HCT116 (cell line): ENCODE data around the gene STARD5. TPM values are rescaled to one million over a fixed set of nuclear protein-coding genes. Genes with fewer than 3 reads are reported as not detected.

Source experiments
- ATAC-seq: fragments of 200-7000 bp; cut with Tn5 transposase; 2 replicates; pipeline ENCODE4 v1.9.1; 2020; ENCODE audit warnings: mild to moderate bottlenecking, moderate library complexity
- BruUV-seq: library from RNA; stranded (reverse); fragments of 400-500 nt; replicated peaks from 2 replicates; lab custom pipeline; 2021; lab: Mats Ljungman, UMichigan
- CTCF ChIA-PET: fragments of 300-600 bp; sonication (Branson Sonifier 250); formaldehyde crosslinking; loops from one replicate; lab custom pipeline; 2021; ENCODE audit warnings: antibody characterized with exemption; lab: Charles Lee
- POLR2A ChIA-PET: fragments of 300-600, 350-600 bp; sonication (Branson Sonifier 250); formaldehyde crosslinking; loops from one replicate; lab custom pipeline; 2021; ENCODE audit warnings: antibody characterized with exemption; lab: Charles Lee
- RAD21 ChIA-PET, 2 experiments: fragments of 300-600 bp; sonication (Branson Sonifier 250); formaldehyde crosslinking; loops; one replicate each; lab custom pipeline; 2023; ENCODE audit warnings: low total read pairs in 2 of 2; ENCODE audit not compliant: uncharacterized antibody in 2 of 2, unreplicated experiment in 2 of 2, low non-redundant PET in 1 of 2; lab: Charles Lee
- DNase-seq: peaks from one replicate; pipeline ENCODE4 v3.0.0-alpha.2; 2010; ENCODE audit warnings: low read depth, low spot score
- H2AFZ ChIP-seq: fragments of 200-600 bp; shearing (Covaris generic), sonication (generic); 2 replicates; pipeline ENCODE4 v1.6.1; 2017; ENCODE audit warnings: low read depth, mixed run types, mixed read lengths, antibody characterized with exemption, low read length; ENCODE audit not compliant: poor library complexity, severe bottlenecking
- H3K27ac ChIP-seq: 2 replicates; pipeline ENCODE4 v1.5.1; 2012; ENCODE audit warnings: low read depth, low read length
- H3K27me3 ChIP-seq: fragments of 200-600 bp; sonication (generic); 2 replicates; pipeline ENCODE4 v1.6.1; 2016; ENCODE audit warnings: mixed run types, low read length, mixed read lengths; ENCODE audit not compliant: insufficient read depth
- H3K36me3 ChIP-seq, 2 experiments: fragments of 200-500 bp in 1 of 2; fragments of 200-600 bp in 1 of 2; sonication (Bioruptor generic) in 1 of 2; sonication (generic) in 1 of 2; 2 replicates each; pipeline versions ENCODE4 v1.5.1 to v1.6.1; 2014 to 2016; ENCODE audit warnings: low read length in 2 of 2, inconsistent platforms in 1 of 2, mixed read lengths in 1 of 2, mixed run types in 1 of 2; ENCODE audit not compliant: insufficient read depth in 2 of 2, control insufficient read depth in 1 of 2
- H3K4me1 ChIP-seq, 2 experiments: fragments of 200-600 bp in 1 of 2; sonication (generic) in 1 of 2; 2 replicates each; pipeline versions ENCODE4 v1.5.1 to v1.6.1; 2012 to 2017; ENCODE audit warnings: low read length in 2 of 2, inconsistent platforms in 1 of 2, mild to moderate bottlenecking in 1 of 2, mixed read lengths in 1 of 2, mixed run types in 1 of 2, moderate library complexity in 1 of 2; ENCODE audit not compliant: insufficient read depth in 2 of 2, control insufficient read depth in 1 of 2
- H3K4me2 ChIP-seq: fragments of 200-600 bp; sonication (generic); 2 replicates; pipeline ENCODE4 v1.6.1; 2017; ENCODE audit warnings: mixed run types, low read length, mixed read lengths
- H3K4me3 ChIP-seq, 2 experiments: fragments of 200-600 bp in 1 of 2; sonication (generic) in 1 of 2; replicated peaks in 1 of 2; 2 replicates each; pipeline ENCODE4 v1.5.1; 2011 to 2016; ENCODE audit warnings: low read length in 2 of 2, control low read depth in 1 of 2, low read depth in 1 of 2, mild to moderate bottlenecking in 1 of 2, mixed read lengths in 1 of 2, mixed run types in 1 of 2
- H3K79me2 ChIP-seq: fragments of 200-600 bp; sonication (generic); 2 replicates; pipeline ENCODE4 v1.6.1; 2017; ENCODE audit warnings: mild to moderate bottlenecking, mixed run types, low read length, moderate library complexity, mixed read lengths; ENCODE audit not compliant: insufficient read depth
- H3K9ac ChIP-seq: fragments of 200-600 bp; sonication (generic); 2 replicates; pipeline ENCODE4 v1.6.1; 2016; ENCODE audit warnings: low read length, mixed read lengths
- H3K9me2 ChIP-seq: fragments of 200-600 bp; sonication (generic), shearing (Covaris generic); 2 replicates; pipeline ENCODE4 v1.6.1; 2017; ENCODE audit warnings: mixed run types, mild to moderate bottlenecking, moderate library complexity; ENCODE audit not compliant: insufficient read depth
- H3K9me3 ChIP-seq, 2 experiments: fragments of 200-500 bp in 1 of 2; fragments of 200-600 bp in 1 of 2; sonication (Bioruptor generic) in 1 of 2; sonication (generic) in 1 of 2; 2 replicates each; pipeline ENCODE4 v1.6.1; 2014 to 2017; ENCODE audit warnings: low read length in 2 of 2, mixed read lengths in 2 of 2, inconsistent platforms in 1 of 2, low read depth in 1 of 2, mild to moderate bottlenecking in 1 of 2, mixed run types in 1 of 2, moderate library complexity in 1 of 2; ENCODE audit not compliant: control insufficient read depth in 1 of 2, insufficient read depth in 1 of 2
- H4K20me1 ChIP-seq: fragments of 200-600 bp; sonication (generic), shearing (Covaris generic); 2 replicates; pipeline ENCODE4 v1.6.1; 2017; ENCODE audit warnings: mixed run types, mild to moderate bottlenecking, moderate library complexity; ENCODE audit not compliant: insufficient read depth
- ELF1 ChIP-seq: IDR thresholded peaks from 2 replicates; pipeline ENCODE4 v1.6.1; 2012; ENCODE audit warnings: low read depth, borderline replicate concordance
- POLR2A ChIP-seq: IDR thresholded peaks from 2 replicates; pipeline ENCODE4 v1.7.0; 2011; ENCODE audit warnings: borderline replicate concordance; ENCODE audit not compliant: insufficient read depth, insufficient read length; ENCODE audit errors: extremely low read depth
- RAD21 ChIP-seq: IDR thresholded peaks from 2 replicates; pipeline ENCODE4 v1.6.1; 2012; ENCODE audit warnings: low read depth, mild to moderate bottlenecking
- SIN3A ChIP-seq: IDR thresholded peaks from 2 replicates; pipeline ENCODE4 v1.6.1; 2012; ENCODE audit warnings: low read depth
- SP1 ChIP-seq: IDR thresholded peaks from 2 replicates; pipeline ENCODE4 v1.6.1; 2012; ENCODE audit warnings: low read depth
- TCF7L2 ChIP-seq: IDR thresholded peaks from 2 replicates; pipeline ENCODE4 v1.7.0; 2011; ENCODE audit warnings: borderline replicate concordance, inconsistent platforms; ENCODE audit not compliant: insufficient read depth, insufficient read length; ENCODE audit errors: extremely low read depth
- YY1 ChIP-seq: IDR thresholded peaks from 2 replicates; pipeline ENCODE4 v1.6.1; 2011; ENCODE audit warnings: low read length, low read depth, moderate library complexity, mild to moderate bottlenecking; ENCODE audit not compliant: insufficient replicate concordance; ENCODE audit errors: extremely low read depth
- ZNF274 ChIP-seq: fragments of 200-500 bp; sonication (Bioruptor generic); IDR thresholded peaks from 2 replicates; pipeline ENCODE4 v1.6.1; 2014; ENCODE audit warnings: mild to moderate bottlenecking, low read depth, low read length, inconsistent platforms
- intact Hi-C: fragments of 100-400 bp; cut with micrococcal nuclease; formaldehyde crosslinking; loops from 2 replicates; pipeline ENCODE4 v1.10.0; 2022
- total RNA-seq: library from RNA; stranded (reverse); gene quantifications from one replicate; pipeline ENCODE4 v1.2.1, GENCODE V29; 2021; ENCODE audit not compliant: unreplicated experiment
- TF ChIP-seq, protein P1 (sequence below): IDR thresholded peaks from 2 replicates; pipeline ENCODE4 v1.6.1; 2012
- TF ChIP-seq, protein P2 (sequence below), 3 experiments: fragments of 200-600 bp in 1 of 3; sonication (generic) in 1 of 3; IDR thresholded peaks in 2 of 3; conservative IDR thresholded peaks in 1 of 3; 2 replicates each; pipeline ENCODE4 v1.5.1; 2012 to 2017; ENCODE audit warnings: low read depth in 2 of 3, low read length in 2 of 3, antibody characterized with exemption in 1 of 3, borderline replicate concordance in 1 of 3, control low read depth in 1 of 3, mild to moderate bottlenecking in 1 of 3, mixed read lengths in 1 of 3, mixed run types in 1 of 3, moderate library complexity in 1 of 3; ENCODE audit not compliant: insufficient read depth in 1 of 3
- TF ChIP-seq, protein P3 (sequence below): IDR thresholded peaks from 2 replicates; pipeline ENCODE4 v1.6.1; 2012

STARD5 gene
- total RNA-seq, 1 experiment from 2014 or later: 4.0 TPM

DNA sequence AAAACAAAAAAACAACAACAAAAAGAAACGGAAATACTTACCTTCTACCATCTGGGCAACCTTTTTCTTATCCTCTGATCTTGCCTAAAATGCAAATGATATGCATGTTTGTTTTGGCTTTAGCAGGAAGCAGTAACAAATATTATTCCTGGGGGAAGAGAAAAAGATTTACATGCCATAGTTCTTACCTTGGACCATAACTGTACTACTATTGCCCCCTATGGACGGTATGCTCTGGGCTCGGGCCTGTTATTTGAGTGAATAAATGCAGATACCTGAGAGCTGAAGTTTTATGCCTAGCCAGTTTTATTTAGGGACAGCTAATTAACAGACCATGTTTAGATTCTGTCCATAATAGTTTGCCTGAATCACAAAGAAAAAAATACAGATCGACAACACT lies 12.6 kb upstream of the STARD5 start:
- BruUV-seq: no TSS peak

DNA sequence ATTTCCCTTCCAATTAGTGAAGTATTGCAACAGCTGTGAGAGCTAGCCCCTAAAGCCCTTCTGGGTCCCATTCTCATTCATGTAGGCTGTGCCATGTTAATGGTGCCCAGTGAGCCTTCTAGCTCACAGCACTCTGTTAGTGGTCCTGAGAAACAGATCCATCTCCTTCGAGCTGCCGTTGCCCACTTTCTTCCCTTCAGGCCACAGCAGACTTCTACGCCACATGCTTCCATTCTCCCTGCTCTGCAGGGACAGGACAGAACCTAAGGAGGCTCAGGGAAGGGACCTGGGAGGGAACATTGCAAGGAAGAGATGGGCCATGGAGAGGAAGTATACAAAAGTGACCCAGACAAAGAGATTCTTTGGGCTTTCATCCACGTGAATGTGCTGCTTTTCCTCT lies 11.7 kb upstream of the STARD5 start:
- Histone ChIP-seq H3K27me3 (no peaks in the 10 kb centered on the region), H3K4me2 (no peak overlapping the region), H3K36me3 (no peaks in the 10 kb centered on the region), H3K79me2 (no peaks in the 10 kb centered on the region), H2AFZ (no peak overlapping the region), H3K9me3 (no peaks in the 10 kb centered on the region), H3K27ac (no peak overlapping the region), H3K4me1 (peaks cover 15 to 16% of the 10 kb centered on the region in 2 experiments), H4K20me1 (no peaks in the 10 kb centered on the region), H3K4me3 (no peak overlapping the region), H3K9me2 (no peaks in the 10 kb centered on the region), H3K9ac (no peak overlapping the region)
- BruUV-seq: no TSS peak
- no peak for ATAC-seq
- ChIA-PET RAD21 (interaction anchor here in 1 of 2 experiments (1.7 kb wide), 1 partner anchor 61 kb away, joined by 13 read pairs; no protein-coding TSS in a partner anchor), POLR2A (interaction anchor here (1.4 kb wide), 1 partner anchor 12 kb away, joined by 5 read pairs; the partner anchor contains the start of gene STARD5), CTCF (interaction anchor here (1.2 kb wide), 1 partner anchor 180 kb away, joined by 3 read pairs; no protein-coding TSS in a partner anchor)
- intact Hi-C loops: loop anchor here (1.0 kb wide), 2 partner anchors 60 to 65 kb away; no protein-coding TSS in a partner anchor
- no peak for DNase-seq
- TF ChIP-seq, protein P1, sequence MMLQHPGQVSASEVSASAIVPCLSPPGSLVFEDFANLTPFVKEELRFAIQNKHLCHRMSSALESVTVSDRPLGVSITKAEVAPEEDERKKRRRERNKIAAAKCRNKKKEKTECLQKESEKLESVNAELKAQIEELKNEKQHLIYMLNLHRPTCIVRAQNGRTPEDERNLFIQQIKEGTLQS: no peak
- TF ChIP-seq ZNF274 (no peak), POLR2A (no peak), SP1 (no peak), SIN3A (no peak), RAD21 (no peak), ELF1 (no peak), TCF7L2 (no peak), YY1 (no peak)
- TF ChIP-seq, protein P2, sequence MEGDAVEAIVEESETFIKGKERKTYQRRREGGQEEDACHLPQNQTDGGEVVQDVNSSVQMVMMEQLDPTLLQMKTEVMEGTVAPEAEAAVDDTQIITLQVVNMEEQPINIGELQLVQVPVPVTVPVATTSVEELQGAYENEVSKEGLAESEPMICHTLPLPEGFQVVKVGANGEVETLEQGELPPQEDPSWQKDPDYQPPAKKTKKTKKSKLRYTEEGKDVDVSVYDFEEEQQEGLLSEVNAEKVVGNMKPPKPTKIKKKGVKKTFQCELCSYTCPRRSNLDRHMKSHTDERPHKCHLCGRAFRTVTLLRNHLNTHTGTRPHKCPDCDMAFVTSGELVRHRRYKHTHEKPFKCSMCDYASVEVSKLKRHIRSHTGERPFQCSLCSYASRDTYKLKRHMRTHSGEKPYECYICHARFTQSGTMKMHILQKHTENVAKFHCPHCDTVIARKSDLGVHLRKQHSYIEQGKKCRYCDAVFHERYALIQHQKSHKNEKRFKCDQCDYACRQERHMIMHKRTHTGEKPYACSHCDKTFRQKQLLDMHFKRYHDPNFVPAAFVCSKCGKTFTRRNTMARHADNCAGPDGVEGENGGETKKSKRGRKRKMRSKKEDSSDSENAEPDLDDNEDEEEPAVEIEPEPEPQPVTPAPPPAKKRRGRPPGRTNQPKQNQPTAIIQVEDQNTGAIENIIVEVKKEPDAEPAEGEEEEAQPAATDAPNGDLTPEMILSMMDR (IDR thresholded peaks at IDR 0.05 in 2 of 3, conservative IDR thresholded peaks at IDR 0.05 in 1 of 3; ENCODE audit: borderline replicate concordance in 1 of 3, insufficient read depth in 1 of 3, low read depth in 2 of 3, low read length in 2 of 3): no peak
- TF ChIP-seq, protein P3, sequence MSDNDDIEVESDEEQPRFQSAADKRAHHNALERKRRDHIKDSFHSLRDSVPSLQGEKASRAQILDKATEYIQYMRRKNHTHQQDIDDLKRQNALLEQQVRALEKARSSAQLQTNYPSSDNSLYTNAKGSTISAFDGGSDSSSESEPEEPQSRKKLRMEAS: no peak

More for the DNA sequence above, 12.6 kb upstream of the STARD5 start:
- Histone ChIP-seq H3K4me2 (no peak overlapping the region), H4K20me1 (no peaks in the 10 kb centered on the region), H3K9ac (no peak overlapping the region), H3K27ac (no peak overlapping the region), H3K79me2 (no peaks in the 10 kb centered on the region), H2AFZ (no peak overlapping the region), H3K4me1 (peaks cover 15 to 16% of the 10 kb centered on the region in 2 experiments), H3K9me2 (no peaks in the 10 kb centered on the region), H3K36me3 (no peaks in the 10 kb centered on the region), H3K4me3 (no peak overlapping the region), H3K27me3 (no peaks in the 10 kb centered on the region), H3K9me3 (no peaks in the 10 kb centered on the region)
- TF ChIP-seq, protein P2 (IDR thresholded peaks at IDR 0.05 in 2 of 3, conservative IDR thresholded peaks at IDR 0.05 in 1 of 3; ENCODE audit: borderline replicate concordance in 1 of 3, insufficient read depth in 1 of 3, low read depth in 2 of 3, low read length in 2 of 3): peak; percentile 48 to 59 (median 59); a peak in 5 of 6 replicates
- TF ChIP-seq TCF7L2 (no peak), RAD21 (peak; percentile 73)
- ATAC-seq (peak; percentile 80), DNase-seq (peak; percentile 3)
- CTCF ChIA-PET: interaction anchor here (0.6 to 1.1 kb wide), 6 partner anchors 9 to 230 kb away, joined by 3 to 17 read pairs (median 6); partner anchors contain the start of gene STARD5
- POLR2A ChIA-PET: interaction anchor here (0.6 to 1.6 kb wide), 2 partner anchors 13 to 53 kb away, joined by 3 to 5 read pairs; partner anchors contain the start of gene STARD5
- intact Hi-C loops: loop anchor here (1.0 kb wide), 2 partner anchors 61 to 64 kb away; no protein-coding TSS in a partner anchor
- RAD21 ChIA-PET: interaction anchor here (1.0 to 1.7 kb wide), 2 partner anchors 62 kb away, joined by 6 to 13 read pairs; no protein-coding TSS in a partner anchor
